GM18870 (cell line): ENCODE data around the gene PROK2.

Experiments
- ATAC-seq: cut with Tn5 transposase; IDR thresholded peaks from one replicate; pipeline ENCODE4 v1.9.1; 2021; ENCODE audit warnings: moderate library complexity; ENCODE audit not compliant: unreplicated experiment

The PROK2 gene

GRCh38 chr3:71787851-71788405 lies 3.0 kb upstream of the PROK2 start:
- ATAC-seq: no peak

- no peak for ATAC-seq
These were observed 1.6 kb upstream of the PROK2 start for GRCh38 chr3:71786551-71786950.

GRCh38 chr3:71786217-71786549 lies 1.2 kb upstream of the PROK2 start:
- ATAC-seq: no peak

DNA sequence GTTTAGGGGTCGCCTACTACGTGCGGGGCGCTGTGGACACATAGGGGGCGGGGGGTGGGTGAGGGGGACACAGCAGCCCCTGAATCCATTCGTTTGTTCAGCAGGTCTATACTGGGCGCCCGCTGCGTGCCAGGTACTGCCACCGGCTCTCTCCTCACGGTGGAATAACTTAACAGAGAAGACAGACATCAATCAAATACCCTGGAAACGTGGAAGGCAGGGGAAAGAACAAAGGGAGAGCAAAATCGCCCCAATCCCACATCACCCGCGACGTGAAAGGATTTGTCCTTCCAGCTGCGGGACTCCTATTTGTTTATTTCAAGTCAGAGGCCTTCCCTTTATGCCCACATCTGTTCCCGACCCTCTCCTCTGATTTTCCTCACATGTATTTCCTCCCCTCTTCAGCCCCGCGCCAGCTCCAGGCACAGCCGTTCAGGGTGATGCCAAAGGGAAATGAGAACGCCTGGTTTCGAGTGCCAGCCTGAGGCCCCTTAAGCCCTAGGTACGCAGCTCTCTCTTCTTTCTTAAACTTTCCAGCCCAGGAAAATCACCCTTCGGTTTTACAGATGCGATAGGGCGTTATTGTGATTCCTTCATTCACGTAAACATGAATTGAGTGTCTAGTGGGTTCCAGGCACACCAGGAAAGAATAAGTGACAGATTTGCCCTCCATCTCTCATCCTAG lies 726 bp upstream of the PROK2 start:
- no peak for ATAC-seq

DNA sequence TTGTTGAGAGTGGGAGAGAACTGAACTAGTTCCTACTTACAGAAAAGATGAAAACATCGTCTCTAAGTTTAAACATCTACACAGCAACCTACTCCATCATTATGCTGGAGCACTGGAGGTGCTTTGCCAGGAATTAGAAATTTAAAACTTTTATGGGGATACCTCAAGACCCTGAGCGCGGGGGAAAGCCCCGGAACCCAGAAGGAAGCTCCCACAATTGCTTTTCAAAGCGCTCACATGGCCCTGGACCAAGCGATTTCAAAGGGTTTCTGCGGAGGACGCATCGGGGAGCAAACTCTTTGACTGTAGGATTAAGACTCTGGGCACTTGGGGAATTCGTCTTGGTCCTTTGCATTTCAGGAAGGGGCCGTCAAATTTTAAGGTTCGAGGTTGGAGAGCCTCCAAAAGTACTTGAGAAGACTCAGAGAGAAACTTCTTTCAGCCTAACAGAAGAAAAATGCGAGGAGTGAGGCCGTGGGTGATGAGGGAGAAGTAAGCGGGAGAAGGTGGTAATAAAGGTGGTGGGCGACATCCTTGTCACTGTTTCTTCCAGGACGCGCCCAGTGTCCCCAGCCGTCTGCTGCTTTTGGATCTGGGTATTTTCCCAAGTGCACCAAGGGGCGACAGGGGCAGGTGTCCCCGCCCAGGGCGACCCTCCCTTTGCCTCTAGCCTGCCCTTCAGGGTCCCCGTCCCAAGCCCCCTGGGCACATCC lies 591 bp downstream of the PROK2 start:
- no peak for ATAC-seq

- ATAC-seq: no peak
These were observed 1.8 kb downstream of the PROK2 start for GRCh38 chr3:71783152-71783551.

GRCh38 chr3:71780430-71780829 lies 4.5 kb downstream of the PROK2 start:
- ATAC-seq: no peak

DNA sequence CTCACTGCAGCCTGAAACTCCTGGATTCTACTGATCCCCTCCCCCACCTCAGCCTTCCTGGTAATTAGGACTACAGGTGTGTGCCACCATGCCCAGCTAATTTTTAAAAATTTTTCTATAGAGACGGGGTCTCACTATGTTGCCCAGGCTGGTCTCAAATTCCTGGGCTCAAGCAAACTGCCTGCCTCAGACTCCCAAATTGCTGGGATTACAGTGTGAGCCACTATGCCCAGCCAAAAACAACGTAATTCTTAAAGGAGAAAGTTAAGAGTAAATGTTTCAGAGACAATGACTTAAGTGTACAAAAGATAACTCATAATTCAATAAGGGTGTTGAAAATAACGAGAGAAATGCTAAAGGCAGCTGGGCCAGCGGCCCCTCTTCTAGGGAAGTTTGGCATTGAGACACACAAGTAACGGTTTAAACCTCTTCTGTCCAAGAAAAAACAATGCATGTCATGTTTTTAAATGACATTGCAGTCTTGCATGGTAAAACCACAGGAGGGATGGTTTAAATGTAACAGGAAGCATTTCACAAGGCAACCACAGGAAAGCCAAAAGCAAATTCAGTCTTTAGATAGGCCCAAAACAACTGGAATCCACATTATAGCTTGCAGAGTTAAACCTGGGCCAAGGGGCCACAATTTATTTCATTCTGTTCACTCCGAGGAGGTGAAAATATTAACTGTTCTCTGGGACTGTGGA lies 5.1 kb downstream of the PROK2 start:
- ATAC-seq: no peak

DNA sequence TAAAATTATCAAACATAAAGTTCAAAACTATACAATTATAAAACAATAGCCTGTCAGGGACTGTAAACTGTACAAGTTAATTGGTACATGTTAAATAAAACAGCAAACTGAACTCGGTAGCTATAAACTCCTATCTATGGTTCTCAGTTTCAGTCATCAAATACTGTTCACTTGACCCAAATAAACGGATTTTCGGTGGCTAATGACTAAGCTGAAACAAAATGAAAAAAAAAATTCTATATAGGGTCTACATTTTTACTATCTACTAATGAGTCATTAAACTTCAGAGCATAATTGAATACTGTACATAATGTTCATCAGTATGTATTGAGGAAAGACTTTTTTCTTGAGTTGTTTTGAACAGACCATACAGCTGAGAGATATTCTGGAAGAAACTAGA lies 6.6 kb downstream of the PROK2 start:
- no peak for ATAC-seq

DNA sequence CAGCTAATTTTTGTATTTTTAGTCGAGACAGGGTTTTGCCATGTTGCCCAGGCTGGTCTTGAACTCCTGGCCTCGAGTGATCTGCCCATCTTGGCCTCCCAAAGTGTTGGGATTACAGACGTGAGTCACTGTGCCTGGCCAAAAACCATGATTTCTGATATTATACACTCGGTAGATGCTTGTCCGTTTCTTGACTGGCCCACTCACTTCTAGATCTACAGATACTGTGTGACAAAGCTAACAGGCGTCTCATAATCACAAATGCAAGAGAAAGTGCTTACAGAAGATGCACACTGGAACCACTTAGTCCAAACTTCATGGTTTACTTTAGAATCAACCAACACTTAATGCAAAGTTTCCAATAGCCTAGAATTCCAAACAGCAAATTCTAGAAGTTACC lies 8.4 kb downstream of the PROK2 start:
- no peak for ATAC-seq

DNA sequence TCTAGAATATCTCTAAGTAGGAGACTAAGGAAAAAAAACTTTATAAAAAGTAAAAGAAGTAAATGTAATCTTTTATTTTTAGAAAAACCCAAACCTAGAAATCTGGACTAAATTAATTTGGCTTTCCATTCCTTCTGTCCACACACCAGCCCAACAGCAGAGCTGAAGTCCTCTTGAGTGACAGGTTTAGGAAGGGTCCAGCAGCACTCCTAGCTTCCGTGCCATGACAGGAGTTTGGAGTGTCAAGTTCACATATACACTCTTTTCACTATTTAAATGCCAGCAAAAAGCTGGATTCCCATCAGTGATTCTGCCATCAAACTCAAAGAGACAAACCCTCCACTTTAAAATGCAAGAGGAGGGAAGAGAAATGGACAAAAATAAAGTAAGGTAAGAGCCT lies 13.1 kb downstream of the PROK2 start:
- ATAC-seq: no peak

DNA sequence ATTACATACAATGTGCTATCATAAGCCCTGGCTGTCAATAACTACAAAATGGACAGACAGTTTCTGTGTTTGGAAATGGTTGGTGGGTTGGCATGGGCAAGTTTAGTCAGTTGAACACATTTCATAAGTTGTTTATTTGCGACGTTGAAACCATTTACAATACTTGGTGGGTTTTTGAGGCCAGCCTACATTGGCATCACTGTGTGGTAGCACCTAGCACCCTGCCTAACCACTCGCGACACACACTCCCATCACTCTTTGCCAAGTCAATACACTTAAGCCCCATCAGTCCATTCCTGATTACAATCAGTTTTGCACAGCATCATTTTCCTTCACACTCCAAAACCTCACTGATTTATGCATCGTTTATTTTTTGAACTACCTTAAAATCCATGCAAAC lies 13.8 kb downstream of the PROK2 start:
- ATAC-seq: no peak

DNA sequence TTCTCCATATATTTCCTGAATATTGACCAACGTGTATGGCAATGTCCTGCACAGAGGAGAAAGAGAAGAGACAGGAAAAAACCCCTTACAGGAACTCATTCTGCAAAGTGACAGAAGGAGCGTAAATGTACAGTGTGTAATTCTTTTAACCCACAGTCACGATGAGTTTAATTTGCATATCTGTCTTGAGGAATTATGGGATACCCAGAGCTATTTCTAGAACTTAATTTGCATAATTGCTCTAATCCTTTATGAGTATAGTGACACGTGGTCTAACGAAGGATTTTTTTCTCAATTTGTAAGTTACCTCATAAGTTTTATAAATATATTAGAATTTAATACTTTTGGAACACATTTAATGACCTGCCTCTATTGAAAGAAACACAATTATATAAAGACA lies 21.5 kb downstream of the PROK2 start:
- ATAC-seq: no peak

DNA sequence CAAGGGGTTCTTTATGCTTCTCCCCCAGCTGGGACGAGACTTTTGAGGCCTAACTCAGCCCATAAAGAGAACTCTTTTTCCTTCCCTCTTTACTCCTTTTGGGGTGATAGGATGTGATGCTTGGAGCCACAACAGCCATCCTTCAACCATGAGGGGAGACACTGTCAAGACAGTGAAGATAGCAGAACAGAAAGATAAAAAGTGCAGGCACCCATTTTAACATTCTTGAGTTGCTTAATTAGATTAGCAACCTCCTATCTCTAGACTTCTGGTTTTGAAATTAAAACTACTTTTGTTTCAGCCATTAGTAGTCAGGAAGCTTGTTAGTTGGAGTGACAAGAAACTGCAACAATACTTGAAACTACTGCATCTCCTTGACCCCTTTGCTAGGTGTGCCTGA lies 24.8 kb downstream of the PROK2 start:
- ATAC-seq: no peak

GRCh38 chr3:71759401-71759800 lies 25.5 kb downstream of the PROK2 start:
- ATAC-seq: no peak

DNA sequence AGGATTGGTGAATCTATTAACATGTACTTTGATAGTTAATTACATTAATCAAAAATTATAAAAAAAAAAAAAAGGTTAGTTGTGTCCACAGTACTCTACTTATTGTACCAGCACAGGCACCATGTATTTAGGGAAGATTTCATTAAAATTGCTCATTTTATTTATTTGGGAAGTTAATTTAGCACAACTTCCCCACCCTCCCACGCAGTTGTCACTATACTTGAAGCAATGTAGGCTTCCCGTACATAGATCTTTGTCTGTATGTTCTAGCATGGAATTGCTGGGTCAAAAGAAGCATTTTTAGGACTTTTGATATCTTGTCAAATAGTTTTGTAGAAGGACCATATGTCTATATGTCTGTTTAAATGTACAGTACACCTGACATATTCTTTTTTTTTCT lies 26.9 kb downstream of the PROK2 start:
- no peak for ATAC-seq

DNA sequence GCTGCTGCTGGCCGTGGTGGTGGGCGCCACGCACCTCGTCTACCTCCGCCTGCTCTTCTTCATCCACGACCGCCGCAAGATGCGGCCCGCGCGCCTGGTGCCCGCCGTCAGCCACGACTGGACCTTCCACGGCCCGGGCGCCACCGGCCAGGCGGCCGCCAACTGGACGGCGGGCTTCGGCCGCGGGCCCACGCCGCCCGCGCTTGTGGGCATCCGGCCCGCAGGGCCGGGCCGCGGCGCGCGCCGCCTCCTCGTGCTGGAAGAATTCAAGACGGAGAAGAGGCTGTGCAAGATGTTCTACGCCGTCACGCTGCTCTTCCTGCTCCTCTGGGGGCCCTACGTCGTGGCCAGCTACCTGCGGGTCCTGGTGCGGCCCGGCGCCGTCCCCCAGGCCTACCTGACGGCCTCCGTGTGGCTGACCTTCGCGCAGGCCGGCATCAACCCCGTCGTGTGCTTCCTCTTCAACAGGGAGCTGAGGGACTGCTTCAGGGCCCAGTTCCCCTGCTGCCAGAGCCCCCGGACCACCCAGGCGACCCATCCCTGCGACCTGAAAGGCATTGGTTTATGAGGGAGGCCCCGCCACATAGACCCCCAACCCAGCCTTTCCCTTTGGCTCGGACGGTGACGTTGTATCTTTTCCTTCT lies 30.2 kb downstream of the PROK2 start:
- ATAC-seq: no peak

GRCh38 chr3:71753701-71754609 lies 31.0 kb downstream of the PROK2 start, which contains the start of gene GPR27:
Gene GPR27, plus strand, starts transcription at chr3:71753855. Its CDS starts 195 bp downstream, at chr3:71754050.
- ATAC-seq: no peak

- ATAC-seq: no peak
These were observed 31.9 kb downstream of the PROK2 start for GRCh38 chr3:71752831-71753700.
